ENCODE data around the gene SLC35F4. TPM values are rescaled to one million over a fixed set of nuclear protein-coding genes. Genes with fewer than 3 reads are reported as not detected.

SLC35F4 gene
- total RNA-seq, 4 donors from 2014 or later: not detected

DNA sequence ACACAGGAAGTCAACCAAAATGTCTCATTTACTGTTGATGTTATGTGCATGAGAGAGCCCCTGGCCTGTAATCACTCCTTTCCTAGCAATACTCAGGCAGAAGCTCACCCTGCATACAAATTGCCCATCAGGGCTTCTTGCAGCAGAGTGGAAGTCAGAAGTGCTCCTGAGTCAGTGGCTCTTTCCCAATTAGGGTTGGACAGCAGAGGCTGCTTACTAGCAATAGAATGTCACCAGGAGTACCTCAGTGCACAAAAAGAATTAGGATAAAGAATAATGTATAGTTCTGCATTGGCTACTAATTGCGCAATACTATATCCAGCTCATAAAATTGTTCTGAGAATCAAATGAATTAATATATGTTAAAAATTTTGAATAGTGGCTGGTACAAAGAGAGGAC is 161.1 kb downstream of the SLC35F4 start:
- no peak for DNase-seq (ENCODE audit: low spot score in 2 of 2)
- WGBS, 2 donors: 98% methylated on average over 1 of the region's 1 CpG
- H3K4me1 ChIP-seq: no peaks in the 10 kb centered on the region
- TF ChIP-seq, protein P1, sequence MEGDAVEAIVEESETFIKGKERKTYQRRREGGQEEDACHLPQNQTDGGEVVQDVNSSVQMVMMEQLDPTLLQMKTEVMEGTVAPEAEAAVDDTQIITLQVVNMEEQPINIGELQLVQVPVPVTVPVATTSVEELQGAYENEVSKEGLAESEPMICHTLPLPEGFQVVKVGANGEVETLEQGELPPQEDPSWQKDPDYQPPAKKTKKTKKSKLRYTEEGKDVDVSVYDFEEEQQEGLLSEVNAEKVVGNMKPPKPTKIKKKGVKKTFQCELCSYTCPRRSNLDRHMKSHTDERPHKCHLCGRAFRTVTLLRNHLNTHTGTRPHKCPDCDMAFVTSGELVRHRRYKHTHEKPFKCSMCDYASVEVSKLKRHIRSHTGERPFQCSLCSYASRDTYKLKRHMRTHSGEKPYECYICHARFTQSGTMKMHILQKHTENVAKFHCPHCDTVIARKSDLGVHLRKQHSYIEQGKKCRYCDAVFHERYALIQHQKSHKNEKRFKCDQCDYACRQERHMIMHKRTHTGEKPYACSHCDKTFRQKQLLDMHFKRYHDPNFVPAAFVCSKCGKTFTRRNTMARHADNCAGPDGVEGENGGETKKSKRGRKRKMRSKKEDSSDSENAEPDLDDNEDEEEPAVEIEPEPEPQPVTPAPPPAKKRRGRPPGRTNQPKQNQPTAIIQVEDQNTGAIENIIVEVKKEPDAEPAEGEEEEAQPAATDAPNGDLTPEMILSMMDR (IDR thresholded peaks at IDR 0.05): no peak
- TF ChIP-seq EP300 (IDR thresholded peaks at IDR 0.05) (no peak), POLR2A (IDR thresholded peaks at IDR 0.05) (no peak)
- no peaks in the 10 kb centered on the region for H3K36me3 ChIP-seq
- no peaks in the 10 kb centered on the region for H3K27me3 ChIP-seq
- peaks cover 0 to 7% (median 0%) of the 10 kb centered on the region in 4 donors for H3K9me3 ChIP-seq
- no peak overlapping the region for H3K27ac ChIP-seq
- H3K4me3 ChIP-seq: no peak overlapping the region

DNA sequence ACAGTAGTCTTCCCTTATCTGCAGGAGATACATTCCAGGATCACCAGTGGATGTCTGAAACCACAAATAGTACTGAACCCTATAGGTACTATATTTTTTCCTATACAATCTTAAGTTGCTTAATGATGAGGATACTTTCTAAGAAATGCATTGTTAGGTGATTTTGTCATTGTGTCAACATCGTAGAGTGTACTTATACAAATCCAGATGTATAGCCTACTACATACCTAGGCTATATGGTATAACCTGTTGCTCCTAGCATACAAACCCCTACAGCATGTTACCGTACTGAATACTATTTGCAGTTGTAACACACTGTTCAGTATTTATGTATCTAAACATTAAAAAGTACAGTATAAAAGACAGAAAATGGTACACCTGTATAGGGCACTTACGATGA is 165.9 kb downstream of the SLC35F4 start:
- Histone ChIP-seq H3K4me1 (no peaks in the 10 kb centered on the region), H3K27me3 (no peaks in the 10 kb centered on the region), H3K9me3 (no peaks in the 10 kb centered on the region), H3K4me3 (no peak overlapping the region), H3K36me3 (no peaks in the 10 kb centered on the region), H3K27ac (no peak overlapping the region)
- DNase-seq (ENCODE audit: low spot score in 2 of 2): no peak
- 30 to 47% methylated on average over 3 of the region's 3 CpGs for WGBS, 2 donors
- TF ChIP-seq EP300 (IDR thresholded peaks at IDR 0.05) (no peak), POLR2A (IDR thresholded peaks at IDR 0.05) (no peak)
- TF ChIP-seq, protein P1 (IDR thresholded peaks at IDR 0.05): no peak

DNA sequence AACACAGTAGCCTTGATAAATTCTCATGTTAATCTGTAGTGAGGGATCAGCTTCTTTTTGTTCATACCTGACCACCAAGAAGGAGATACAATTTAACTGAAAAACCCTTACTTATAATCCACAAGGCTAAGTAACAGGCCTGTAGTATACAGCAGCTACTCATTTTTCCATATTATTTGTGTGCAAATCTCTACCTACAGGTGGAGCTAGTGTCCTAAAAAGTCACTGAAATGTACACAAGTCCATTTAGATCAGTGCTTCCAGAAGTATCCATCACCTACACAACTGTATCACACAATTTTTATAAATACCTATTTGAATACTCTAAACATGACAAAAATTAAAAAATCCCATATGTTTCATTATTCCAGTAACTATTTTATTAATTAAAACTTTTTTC is 173.2 kb downstream of the SLC35F4 start:
- no peak for DNase-seq (ENCODE audit: low spot score in 2 of 2)
- no peaks in the 10 kb centered on the region for H3K27me3 ChIP-seq
- no peak overlapping the region for H3K27ac ChIP-seq
- H3K9me3 ChIP-seq: peaks cover 0 to 2% (median 0%) of the 10 kb centered on the region in 4 donors
- H3K36me3 ChIP-seq: no peaks in the 10 kb centered on the region
- no peak overlapping the region for H3K4me3 ChIP-seq
- TF ChIP-seq POLR2A (IDR thresholded peaks at IDR 0.05) (no peak), EP300 (IDR thresholded peaks at IDR 0.05) (no peak)
- TF ChIP-seq, protein P1 (IDR thresholded peaks at IDR 0.05): peak in 1 of 5 experiments; percentile 9
- H3K4me1 ChIP-seq: no peaks in the 10 kb centered on the region

DNA sequence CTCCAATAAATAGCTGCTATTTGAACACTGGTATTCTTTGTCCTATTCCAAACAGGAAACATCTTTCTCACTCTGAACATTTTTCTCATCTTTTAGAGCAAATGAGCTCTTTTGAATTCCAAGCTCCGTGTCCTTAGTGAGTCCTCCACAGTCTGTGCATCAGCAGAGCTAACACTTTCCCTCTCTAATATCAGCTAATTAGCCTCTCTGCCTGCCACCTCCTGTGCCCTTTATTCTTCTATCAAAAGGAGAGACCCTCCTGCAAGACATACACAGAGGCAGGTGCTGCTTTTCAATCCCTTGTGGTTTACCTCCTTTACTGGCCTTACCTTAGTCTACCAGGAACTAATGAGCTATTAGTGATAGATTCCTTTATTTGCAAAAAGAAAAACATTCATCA is 178.5 kb downstream of the SLC35F4 start:
- Histone ChIP-seq H3K27me3 (no peaks in the 10 kb centered on the region), H3K4me3 (no peak overlapping the region), H3K36me3 (no peaks in the 10 kb centered on the region), H3K27ac (no peak overlapping the region), H3K4me1 (no peaks in the 10 kb centered on the region), H3K9me3 (no peaks in the 10 kb centered on the region)
- DNase-seq (ENCODE audit: low spot score in 2 of 2): no peak
- WGBS, 2 donors: 58 to 70% methylated on average over 1 of the region's 1 CpG
- TF ChIP-seq POLR2A (IDR thresholded peaks at IDR 0.05): no peak
- TF ChIP-seq, protein P1 (IDR thresholded peaks at IDR 0.05): no peak
- no peak for TF ChIP-seq EP300 (IDR thresholded peaks at IDR 0.05)

DNA sequence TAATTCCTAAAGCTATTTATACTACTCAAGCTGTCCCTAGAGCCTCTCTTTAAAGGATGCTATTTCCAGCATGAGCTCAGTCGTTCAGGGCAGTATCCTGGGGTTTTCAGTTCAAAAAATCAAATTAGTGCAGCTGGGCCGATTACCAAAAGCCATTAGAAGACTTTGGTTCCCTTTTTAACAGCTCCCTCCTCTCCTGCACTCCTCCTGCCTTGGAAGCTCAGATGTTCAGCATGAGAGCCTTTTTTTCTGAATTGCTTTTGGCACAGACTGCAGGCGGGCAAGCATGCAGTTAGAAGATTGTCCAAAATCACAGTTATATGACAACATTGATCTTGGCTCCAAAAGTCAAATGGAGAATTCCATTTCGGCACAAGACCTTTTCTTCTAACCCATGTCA is 179.6 kb downstream of the SLC35F4 start:
- 34 to 39% methylated on average over 4 of the region's 4 CpGs for WGBS, 2 donors
- Histone ChIP-seq H3K9me3 (no peaks in the 10 kb centered on the region), H3K27me3 (no peaks in the 10 kb centered on the region), H3K36me3 (no peaks in the 10 kb centered on the region), H3K4me1 (no peaks in the 10 kb centered on the region), H3K4me3 (no peak overlapping the region), H3K27ac (no peak overlapping the region)
- DNase-seq (ENCODE audit: low spot score in 2 of 2): peak in 1 of 2 donors; percentile 5
- TF ChIP-seq, protein P1 (IDR thresholded peaks at IDR 0.05): no peak
- TF ChIP-seq POLR2A (IDR thresholded peaks at IDR 0.05) (no peak), EP300 (IDR thresholded peaks at IDR 0.05) (no peak)
